ENCODE data around the gene EFCAB14. TPM values are rescaled to one million over a fixed set of nuclear protein-coding genes. Genes with fewer than 3 reads are reported as not detected.
A peak's percentile ranks its signal among the peaks of the same experiment; 100 is the strongest.
"Not testable (repeated sequence)": the region's sequence is repeated elsewhere in the genome, so short reads cannot be mapped to it uniquely, and the experiment has no call there.

EFCAB14 gene
- total RNA-seq, 1 donor from 2014 or later = 196 TPM

DNA sequence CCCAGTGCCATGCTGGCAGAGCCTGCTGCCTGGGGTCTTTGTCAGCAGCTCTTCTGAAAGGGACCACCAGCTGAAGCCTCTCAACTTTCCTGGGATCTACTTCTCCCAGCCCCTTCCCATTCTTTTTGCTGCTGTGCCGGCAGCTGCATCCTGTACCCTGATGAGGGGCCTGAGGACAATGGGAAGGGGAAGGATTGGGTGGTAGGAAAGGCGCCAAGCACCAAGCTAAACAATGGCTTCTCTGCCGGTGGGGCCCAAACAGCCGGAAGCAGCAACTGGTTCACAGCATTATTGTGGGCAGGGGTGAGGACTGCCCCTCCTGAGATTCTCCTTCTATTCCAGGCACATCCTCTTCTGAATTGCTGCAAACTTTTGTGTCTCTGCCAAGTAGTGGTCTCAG is 5.0 kb upstream of the EFCAB14 start:
- DNase-seq (ENCODE audit: low spot score) = no peak

- no peak for DNase-seq (ENCODE audit: low spot score)
Measured at GRCh38 chr1:46721686-46722205, 2.8 kb upstream of the EFCAB14 start.

DNA sequence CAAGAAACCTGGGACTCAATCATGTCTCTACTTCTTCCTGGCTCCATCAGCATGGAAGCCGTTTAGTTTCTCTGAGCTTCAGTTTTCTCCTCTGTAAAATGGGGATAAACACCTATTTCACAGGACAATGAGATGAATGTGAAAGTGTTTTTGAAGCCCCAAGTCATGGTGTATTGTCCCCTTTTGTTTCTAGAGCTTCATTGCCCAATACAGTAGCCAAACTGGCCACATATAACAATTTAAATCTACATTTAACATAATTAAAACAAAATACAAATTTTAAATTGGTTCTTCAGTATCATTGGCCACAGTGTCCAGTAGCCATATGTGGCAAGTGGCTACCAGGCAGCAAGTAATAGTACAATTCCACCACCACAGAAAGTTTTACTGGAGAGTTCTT is 2.3 kb upstream of the EFCAB14 start:
- no peak for DNase-seq (ENCODE audit: low spot score)

DNA sequence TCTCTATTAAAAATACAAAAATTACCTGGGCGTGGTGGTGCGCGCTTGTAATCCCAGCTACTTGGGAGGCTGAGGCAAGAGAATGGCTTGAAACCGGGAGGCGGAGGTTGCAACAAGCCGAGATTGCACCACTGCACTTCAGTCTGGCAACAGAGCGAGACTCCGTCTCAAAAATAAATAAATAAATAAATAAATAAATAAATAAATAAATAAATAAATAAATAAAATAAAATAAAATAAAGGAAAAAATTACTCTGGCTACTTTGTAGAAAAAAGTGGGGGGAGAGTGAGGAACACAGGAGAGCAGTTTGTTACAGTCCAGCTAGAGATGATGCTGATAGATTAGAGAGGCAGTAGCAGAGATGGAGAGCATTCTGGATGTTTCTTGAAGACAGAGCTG is 1.4 kb upstream of the EFCAB14 start:
- not testable (repeated sequence) for DNase-seq (ENCODE audit: low spot score)

DNA sequence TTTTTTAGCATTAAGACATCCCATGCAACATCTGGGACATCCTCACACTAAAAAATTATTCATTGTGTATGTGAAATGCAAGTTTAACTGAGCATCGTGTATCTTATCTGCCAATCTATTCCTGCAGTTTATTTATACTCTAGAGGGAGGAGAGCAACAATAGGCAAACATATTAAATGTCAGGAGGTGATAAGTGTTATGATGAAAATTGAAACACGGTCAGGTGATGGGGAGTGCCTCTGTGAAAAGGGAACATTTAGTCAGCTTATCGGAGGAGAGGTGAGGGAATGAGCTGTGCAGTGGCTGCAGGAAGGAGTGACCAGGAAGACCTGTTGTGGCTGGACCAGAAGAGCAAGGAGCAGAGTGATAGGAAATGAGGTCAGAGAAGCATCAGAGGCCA is 775 bp upstream of the EFCAB14 start:
- DNase-seq (ENCODE audit: low spot score) = peak; percentile 68

GRCh38 chr1:46718340-46718726 is 581 bp downstream of the EFCAB14 start:
- DNase-seq (ENCODE audit: low spot score) = no peak

DNA sequence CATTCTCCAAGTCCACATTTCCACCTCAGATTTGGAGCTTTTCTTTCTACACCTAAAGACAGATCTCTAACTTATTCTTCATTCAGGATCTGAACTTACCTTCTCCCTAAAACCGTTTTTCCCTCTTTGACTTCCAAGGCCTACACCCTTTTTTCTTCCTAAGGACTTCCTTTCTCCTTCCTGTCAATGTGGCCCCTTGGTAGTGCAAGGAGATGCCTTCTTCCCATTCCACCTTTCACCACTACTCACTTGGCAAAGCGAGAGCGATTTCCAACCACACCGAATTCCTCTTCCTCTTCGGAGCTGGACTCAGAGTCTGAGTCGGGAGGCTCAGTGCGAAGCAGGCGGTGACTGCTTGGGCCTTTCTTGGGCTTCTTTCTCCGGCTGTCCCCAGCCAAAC is 1.3 kb downstream of the EFCAB14 start:
- no peak for DNase-seq (ENCODE audit: low spot score)

DNA sequence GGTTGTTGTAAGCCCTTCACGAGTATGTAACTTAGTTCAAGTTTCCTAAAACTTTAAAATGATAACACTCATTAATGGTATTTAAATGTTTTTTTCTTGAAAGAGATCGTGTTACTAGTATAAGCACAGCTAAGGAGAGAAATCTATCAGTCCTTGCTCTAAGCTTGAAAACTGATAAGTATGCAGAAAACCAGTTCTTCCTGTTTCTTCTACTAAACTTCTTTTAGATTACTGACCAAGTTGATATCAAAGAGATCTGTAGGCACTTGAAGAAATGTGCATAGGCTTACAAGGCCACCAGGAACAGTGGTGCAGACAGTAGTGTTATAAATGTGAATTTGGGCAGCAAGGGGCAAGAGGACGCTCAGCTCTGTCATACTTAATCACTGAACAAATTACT is 3.9 kb downstream of the EFCAB14 start:
- no peak for DNase-seq (ENCODE audit: low spot score)

DNA sequence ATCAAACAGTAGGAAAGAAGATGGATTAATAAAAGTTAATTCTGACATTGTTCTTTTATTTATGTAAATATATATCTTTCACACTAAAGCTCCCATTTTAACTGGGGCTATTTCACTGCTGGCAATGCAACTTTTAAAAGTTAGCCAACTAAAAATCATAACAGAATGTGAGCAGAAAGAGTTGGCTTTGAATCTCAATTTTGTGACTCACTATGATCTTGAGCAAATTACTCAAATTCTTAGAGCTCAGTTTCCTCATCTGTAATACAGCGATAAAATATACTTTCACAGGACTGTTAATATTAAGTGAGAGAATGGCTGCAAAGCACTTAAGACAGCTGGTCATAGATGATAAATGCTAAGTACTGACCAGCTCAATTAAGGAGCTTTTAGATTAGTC is 10.8 kb downstream of the EFCAB14 start:
- no peak for DNase-seq (ENCODE audit: low spot score)

- DNase-seq (ENCODE audit: low spot score) = no peak
Measured at GRCh38 chr1:46705408-46705807, 13.5 kb downstream of the EFCAB14 start.

- no peak for DNase-seq (ENCODE audit: low spot score)
Measured at GRCh38 chr1:46703927-46704641, 14.8 kb downstream of the EFCAB14 start.

- DNase-seq (ENCODE audit: low spot score) = no peak
Measured at GRCh38 chr1:46699666-46700065, 19.2 kb downstream of the EFCAB14 start.

GRCh38 chr1:46697053-46697452 is 21.9 kb downstream of the EFCAB14 start:
- no peak for DNase-seq (ENCODE audit: low spot score)

- not testable (repeated sequence) for DNase-seq (ENCODE audit: low spot score)
Measured at GRCh38 chr1:46694676-46695075, 24.2 kb downstream of the EFCAB14 start.

DNA sequence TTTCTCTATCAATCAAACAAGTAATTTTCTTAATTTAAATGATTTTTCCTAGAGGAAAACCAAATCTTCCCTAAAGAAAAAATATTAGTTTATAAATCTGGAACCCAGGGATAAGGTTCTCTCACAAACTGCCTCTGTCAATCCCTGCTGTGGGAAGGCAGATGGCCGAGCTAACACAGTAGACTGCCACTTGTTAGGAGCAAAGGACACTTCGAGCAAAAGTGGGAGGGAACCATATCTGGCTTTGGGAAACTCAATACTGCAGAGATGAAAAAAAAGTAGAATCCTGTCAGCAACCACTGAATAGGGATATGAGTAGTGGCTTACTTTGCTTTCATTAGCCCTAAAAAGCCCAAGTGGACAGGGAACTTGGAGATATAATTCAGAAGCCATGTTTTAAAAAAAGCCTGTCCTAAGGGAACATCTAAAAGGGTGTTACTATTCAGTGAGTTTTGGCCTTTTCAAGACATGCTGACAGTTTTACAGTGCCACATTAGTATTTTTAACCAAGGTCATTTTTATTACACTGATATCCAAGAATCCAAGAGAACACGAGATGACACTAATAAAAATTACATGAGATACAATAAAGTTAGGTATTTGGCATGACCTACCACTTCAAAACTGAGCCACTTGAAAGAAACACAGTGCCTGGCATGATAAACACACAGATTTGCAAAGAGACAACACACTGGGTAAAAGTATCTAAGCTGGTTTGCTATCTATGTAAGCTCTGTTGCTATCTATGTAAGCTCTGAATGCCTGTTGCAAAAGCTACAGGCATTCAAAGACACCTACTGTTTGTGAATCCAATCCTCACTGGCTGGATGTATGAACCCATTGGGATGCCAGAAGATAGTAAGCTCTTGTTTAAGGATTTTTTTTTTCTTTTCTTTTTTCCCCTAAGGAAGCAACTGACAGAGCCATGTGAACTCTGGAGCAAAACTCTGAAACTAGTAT is 25.8 kb downstream of the EFCAB14 start:
- no peak for DNase-seq (ENCODE audit: low spot score)

GRCh38 chr1:46691997-46692790 is 26.7 kb downstream of the EFCAB14 start:
- DNase-seq (ENCODE audit: low spot score) = no peak

- no peak for DNase-seq (ENCODE audit: low spot score)
Measured at GRCh38 chr1:46690931-46691421, 27.9 kb downstream of the EFCAB14 start.

DNA sequence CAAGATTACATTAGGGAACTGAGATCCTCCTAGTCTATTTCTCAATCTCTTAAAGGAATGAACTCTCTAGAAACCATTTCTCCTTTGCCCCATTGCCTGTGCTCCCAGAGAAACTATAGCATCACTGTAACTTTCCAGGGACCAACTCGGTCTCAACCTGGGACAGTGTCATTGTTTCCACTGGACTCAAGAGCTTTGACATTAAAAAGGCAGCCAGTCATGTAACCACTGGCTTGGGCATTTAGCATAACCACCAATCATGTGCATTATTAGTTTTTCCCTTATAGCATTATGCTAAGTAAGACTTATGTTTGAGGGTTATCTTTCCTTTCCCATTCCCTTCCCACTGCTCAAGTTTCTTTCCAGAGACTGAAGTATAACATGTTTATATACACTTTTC is 29.0 kb downstream of the EFCAB14 start:
- no peak for DNase-seq (ENCODE audit: low spot score)

DNA sequence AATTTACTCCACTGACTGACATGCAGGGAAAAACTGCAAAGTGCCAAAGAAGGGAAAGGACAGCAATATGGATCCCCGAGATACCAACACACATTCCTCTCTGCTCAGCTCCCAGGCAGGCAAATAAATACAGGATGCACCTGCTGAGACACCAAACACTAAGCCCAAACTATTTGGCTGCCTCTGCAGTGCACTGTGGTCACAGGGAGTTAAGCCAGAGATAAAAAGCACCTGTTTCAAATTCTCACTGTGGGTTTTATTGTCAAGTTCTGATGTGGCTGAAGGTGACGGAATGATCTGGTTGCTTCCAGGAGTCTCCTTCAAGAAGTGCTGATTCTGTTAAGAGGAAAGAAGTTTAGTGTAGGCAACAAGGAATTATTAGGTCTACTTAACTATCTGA is 29.6 kb downstream of the EFCAB14 start:
- no peak for DNase-seq (ENCODE audit: low spot score)

GRCh38 chr1:46687921-46688509 is 30.9 kb downstream of the EFCAB14 start:
- no peak for DNase-seq (ENCODE audit: low spot score)

DNA sequence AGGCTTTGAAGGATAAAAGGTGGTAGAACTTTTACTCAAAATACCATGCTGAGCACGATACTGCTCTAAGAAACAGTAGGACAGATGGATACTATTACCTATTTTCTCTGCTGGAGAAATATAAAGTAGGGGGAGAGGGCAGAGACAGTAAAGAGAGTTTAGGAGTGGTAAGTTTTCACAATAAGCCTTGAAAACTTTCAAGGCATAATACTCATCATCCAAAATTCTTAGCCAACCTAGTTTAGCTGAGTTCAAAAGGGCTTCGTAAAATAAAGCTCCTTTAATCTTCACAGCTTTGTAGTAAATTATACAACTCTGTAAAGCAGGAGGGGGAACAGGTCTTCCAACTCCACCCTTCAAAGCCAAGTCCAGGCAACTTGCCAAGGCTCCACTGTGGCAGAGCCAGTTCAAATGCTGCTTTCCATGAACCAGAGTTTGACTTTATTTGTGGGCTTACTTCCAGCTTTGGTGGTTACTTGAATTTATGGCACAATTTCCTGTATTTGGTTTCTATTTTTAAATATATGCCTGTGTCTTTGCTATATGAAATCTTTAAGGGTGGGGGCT is 31.7 kb downstream of the EFCAB14 start:
- peak; percentile 90 for DNase-seq (ENCODE audit: low spot score)
